GM23338 (cell line): ENCODE data around the gene EXOC6B. TPM values are rescaled to one million over a fixed set of nuclear protein-coding genes. Genes with fewer than 3 reads are reported as not detected.
A peak's percentile ranks its signal among the peaks of the same experiment; 100 is the strongest.

Source experiments
- ATAC-seq: fragments of 200-7000 bp; cut with Tn5 transposase; 3 replicates; pipeline ENCODE4 v1.9.1; 2020
- DNase-seq: peaks from one replicate; pipeline ENCODE4 v3.0.0-alpha.2; 2015; ENCODE audit warnings: low spot score
- H2AFZ ChIP-seq: fragments of 200-600 bp; sonication (generic); 2 replicates; pipeline ENCODE4 v1.8.0; 2016; ENCODE audit warnings: antibody characterized with exemption, mild to moderate bottlenecking, moderate library complexity
- H3F3A ChIP-seq: fragments of 200-600 bp; sonication (generic); replicated peaks from 2 replicates; pipeline ENCODE4 v1.8.0; 2017; ENCODE audit warnings: antibody characterized with exemption, mixed run types, low read depth
- H3K27ac ChIP-seq: fragments of 200-600 bp; sonication (generic); 2 replicates; pipeline ENCODE4 v1.6.1; 2016; ENCODE audit warnings: low read depth
- H3K27me3 ChIP-seq: fragments of 200-600 bp; sonication (generic); 2 replicates; pipeline ENCODE4 v1.8.0; 2016; ENCODE audit warnings: mild to moderate bottlenecking, mixed run types, moderate library complexity; ENCODE audit not compliant: insufficient read depth
- H3K36me3 ChIP-seq: fragments of 200-600 bp; sonication (generic); 2 replicates; pipeline ENCODE4 v1.8.0; 2016; ENCODE audit warnings: mild to moderate bottlenecking; ENCODE audit not compliant: insufficient read depth
- H3K4me1 ChIP-seq: fragments of 200-600 bp; sonication (generic); 2 replicates; pipeline ENCODE4 v1.8.0; 2016; ENCODE audit warnings: mild to moderate bottlenecking, moderate library complexity; ENCODE audit not compliant: insufficient read depth
- H3K4me2 ChIP-seq: fragments of 200-600 bp; sonication (generic); 2 replicates; pipeline ENCODE4 v1.7.1; 2017; ENCODE audit warnings: mixed run types
- H3K4me3 ChIP-seq: fragments of 200-600 bp; sonication (generic); 2 replicates; pipeline ENCODE4 v1.6.1; 2016; ENCODE audit warnings: mixed run types
- H3K79me2 ChIP-seq: fragments of 200-600 bp; sonication (generic); replicated peaks from 2 replicates; pipeline ENCODE4 v1.8.0; 2017; ENCODE audit warnings: mild to moderate bottlenecking; ENCODE audit not compliant: insufficient read depth
- H3K9me2 ChIP-seq: fragments of 200-600 bp; sonication (generic); 2 replicates; pipeline ENCODE4 v1.8.0; 2017; ENCODE audit not compliant: insufficient read depth
- H4K20me1 ChIP-seq: fragments of 200-600 bp; sonication (generic); replicated peaks from 2 replicates; pipeline ENCODE4 v1.8.0; 2017; ENCODE audit warnings: mild to moderate bottlenecking; ENCODE audit not compliant: insufficient read depth
- H3K27ac Mint-ChIP-seq: 2 replicates; pipeline ENCODE4 v1.8.0; 2020; ENCODE audit warnings: inconsistent platforms, mild to moderate bottlenecking, moderate library complexity, mixed read lengths
- H3K27me3 Mint-ChIP-seq: 3 replicates; pipeline ENCODE4 v1.8.0; 2022; ENCODE audit warnings: low read depth, mild to moderate bottlenecking, moderate library complexity, mixed read lengths, inconsistent platforms; ENCODE audit not compliant: insufficient read depth, poor library complexity
- H3K36me3 Mint-ChIP-seq: 3 replicates; pipeline ENCODE4 v1.8.0; 2021; ENCODE audit warnings: low read depth, mild to moderate bottlenecking, inconsistent platforms, moderate library complexity, mixed read lengths
- H3K4me1 Mint-ChIP-seq: 3 replicates; pipeline ENCODE4 v1.8.0; 2020; ENCODE audit warnings: mild to moderate bottlenecking, inconsistent platforms, mixed read lengths
- H3K4me3 Mint-ChIP-seq: 3 replicates; pipeline ENCODE4 v1.8.0; 2021; ENCODE audit warnings: moderate library complexity, mild to moderate bottlenecking, inconsistent platforms, mixed read lengths
- H3K9me3 Mint-ChIP-seq: 3 replicates; pipeline ENCODE4 v1.8.0; 2020; ENCODE audit warnings: moderate library complexity, mild to moderate bottlenecking, inconsistent platforms, mixed read lengths
- CTCF ChIP-seq, 2 experiments: fragments of 200-600 bp in 1 of 2; sonication (generic) in 1 of 2; conservative IDR thresholded peaks; 2 replicates each; pipeline versions ENCODE4 v1.5.1 to v1.6.1; 2016 to 2017; ENCODE audit warnings: antibody characterized with exemption in 2 of 2, low read depth in 2 of 2, mild to moderate bottlenecking in 2 of 2, moderate library complexity in 1 of 2
- POLR2AphosphoS5 ChIP-seq: IDR thresholded peaks from 2 replicates; pipeline ENCODE4 v1.6.1; 2016; ENCODE audit warnings: antibody characterized with exemption, low read depth
- STAT1 ChIP-seq: IDR thresholded peaks from one replicate; pipeline ENCODE4 v1.6.1; 2016; ENCODE audit warnings: antibody characterized with exemption; ENCODE audit not compliant: unreplicated experiment
- ZNF114 ChIP-seq: fragments of 250-450 bp; sonication (Bioruptor Pico); IDR thresholded peaks from 2 replicates; pipeline ENCODE4 v1.5.0; 2020; ENCODE audit warnings: mild to moderate bottlenecking, moderate library complexity
- ZNF462 ChIP-seq: fragments of 250-450 bp; sonication (Bioruptor Pico); IDR thresholded peaks from 2 replicates; pipeline ENCODE4 v1.5.0; 2020; ENCODE audit warnings: mild to moderate bottlenecking, moderate library complexity
- polyA plus RNA-seq: library from polyadenylated mRNA; unstranded; fragments of >200 nt; fragmentation: Nextera tagmentation; extraction: Ambion mirVana; gene quantifications from 2 replicates; pipeline ENCODE4 v1.2.1, GENCODE V29; 2016
- total RNA-seq: library from RNA; depleted of rRNA; stranded (reverse); fragments of >200 nt; shearing (Covaris generic); gene quantifications from 2 replicates; pipeline ENCODE4 v1.2.3, GENCODE V29; 2014

The EXOC6B gene
- total and polyA plus RNA-seq, 2 experiments from 2014 or later, result 7.2 to 45.9 TPM

DNA sequence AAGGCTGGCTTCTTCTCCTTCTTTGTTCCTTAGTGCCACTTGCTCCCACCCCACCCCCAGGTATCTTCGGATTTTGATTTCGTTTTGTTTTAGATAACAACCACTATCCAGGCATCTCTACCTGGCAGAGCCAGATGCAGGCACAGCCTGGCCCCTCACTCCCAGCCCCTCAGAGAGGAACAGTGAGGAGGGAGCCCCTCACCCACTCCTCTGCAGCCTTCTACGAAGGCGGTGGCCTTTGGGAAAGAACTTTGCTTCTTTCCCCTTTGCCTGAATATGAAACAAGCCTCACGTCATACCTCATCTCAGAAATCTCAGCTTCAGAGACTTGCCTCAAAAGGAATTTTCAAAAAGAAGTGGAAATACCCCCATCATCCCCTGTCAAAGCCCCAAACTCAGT lies 671.9 kb downstream of the EXOC6B start (continued):
- TF ChIP-seq ZNF462 (CRISPR knock-in tag), result no peak
- TF ChIP-seq ZNF114 (CRISPR knock-in tag), result no peak

GRCh38 chr2:72153026-72153791 lies 672.6 kb downstream of the EXOC6B start:
- H3K27ac ChIP-seq, result no peak overlapping the region
- Mint-ChIP-seq H3K4me3 (no peak overlapping the region; the same call in 2 of the 3 replicates), H3K27ac (no peak overlapping the region), H3K27me3 (peaks cover 47% of the 10 kb centered on the region), H3K9me3 (no peaks in the 10 kb centered on the region), H3K36me3 (no peaks in the 10 kb centered on the region), H3K4me1 (peaks cover 15% of the 10 kb centered on the region)
- no peaks in the 10 kb centered on the region for H3K79me2 ChIP-seq
- TF ChIP-seq CTCF (conservative IDR thresholded peaks at IDR 0.05; ENCODE audit: low read depth in 2 of 2) (0 out of 4 replicates have a peak, but pooled peaks of 1 of the 2 experiments have one; percentile 10), STAT1 (no peak), POLR2AphosphoS5 (no peak)
- no peaks in the 10 kb centered on the region for H4K20me1 ChIP-seq
- no peak for DNase-seq
- H3K27me3 ChIP-seq, result peaks cover 46% of the 10 kb centered on the region
- peaks cover 3% of the 10 kb centered on the region; the same call in 1 of the 2 replicates for H3K4me1 ChIP-seq
- H3K9me2 ChIP-seq, result no peaks in the 10 kb centered on the region
- no peak overlapping the region for H3K4me3 ChIP-seq
- no peak for ATAC-seq
- H2AFZ ChIP-seq, result no peak overlapping the region; the same call in 1 of the 2 replicates
- H3F3A ChIP-seq, result no peaks in the 10 kb centered on the region
- H3K36me3 ChIP-seq, result no peaks in the 10 kb centered on the region
- no peak overlapping the region for H3K4me2 ChIP-seq
